HepG2 (cell line): ENCODE measurements around the gene CCDC57. TPM values are rescaled to one million over a fixed set of nuclear protein-coding genes. Genes with fewer than 3 reads are reported as not detected.

Source experiments
- ATRX ChIP-seq: sonication (generic); formaldehyde crosslinking; IDR thresholded peaks from 2 replicates; pipeline ENCODE4 v1.4.0; 2020; ENCODE audit warnings: missing genetic modification reagents, borderline replicate concordance
- BATF2 ChIP-seq: sonication (generic); formaldehyde crosslinking; IDR thresholded peaks from 2 replicates; pipeline ENCODE4 v1.8.0; 2022; ENCODE audit warnings: mild to moderate bottlenecking, missing genetic modification reagents, moderate library complexity
- BRCA1 ChIP-seq: sonication (generic); formaldehyde crosslinking; IDR thresholded peaks from 2 replicates; pipeline ENCODE4 v1.4.0; 2020; ENCODE audit warnings: missing genetic modification reagents
- CEBPZ ChIP-seq: IDR thresholded peaks from 2 replicates; pipeline ENCODE4 v1.6.1; 2012; ENCODE audit warnings: low read length, improper control_type of control experiment
- CREB3 ChIP-seq: sonication (generic); formaldehyde crosslinking; IDR thresholded peaks from 2 replicates; pipeline ENCODE4 v1.5.0; 2020; ENCODE audit warnings: missing genetic modification reagents
- ETV6 ChIP-seq: sonication (generic); formaldehyde crosslinking; conservative IDR thresholded peaks from 2 replicates; pipeline ENCODE4 v1.4.0; 2020; ENCODE audit warnings: missing genetic modification reagents
- JARID2 ChIP-seq: sonication (generic); formaldehyde crosslinking; IDR thresholded peaks from 2 replicates; pipeline ENCODE4 v1.8.1; 2023; ENCODE audit warnings: missing genetic modification reagents, inconsistent platforms; ENCODE audit not compliant: insufficient replicate concordance
- ONECUT2 ChIP-seq: sonication (generic); formaldehyde crosslinking; IDR thresholded peaks from 2 replicates; pipeline ENCODE4 v1.4.0; 2020; ENCODE audit warnings: missing genetic modification reagents
- PAF1 ChIP-seq: IDR thresholded peaks from 2 replicates; pipeline ENCODE4 v1.6.1; 2016; ENCODE audit warnings: missing genetic modification reagents, missing compliant biosample characterization
- PRDM4 ChIP-seq: sonication (generic); formaldehyde crosslinking; IDR thresholded peaks from 2 replicates; pipeline ENCODE4 v1.9.0; 2021; ENCODE audit warnings: missing genetic modification reagents, borderline replicate concordance
- RCOR2 ChIP-seq: IDR thresholded peaks from 2 replicates; pipeline ENCODE4 v1.6.1; 2016; ENCODE audit warnings: missing biosample characterization, missing genetic modification reagents
- SP140L ChIP-seq: sonication (generic); formaldehyde crosslinking; IDR thresholded peaks from 2 replicates; pipeline ENCODE4 v1.4.0; 2020; ENCODE audit warnings: missing genetic modification reagents, borderline replicate concordance
- ZBTB34 ChIP-seq: sonication (generic); formaldehyde crosslinking; IDR thresholded peaks from 2 replicates; pipeline ENCODE4 v1.8.0; 2022; ENCODE audit warnings: mild to moderate bottlenecking, missing genetic modification reagents
- ZNF432 ChIP-seq: sonication (generic); formaldehyde crosslinking; IDR thresholded peaks from 2 replicates; pipeline ENCODE4 v1.5.0; 2020; ENCODE audit warnings: missing genetic modification reagents, mild to moderate bottlenecking, borderline replicate concordance
- ZNF557 ChIP-seq: sonication (generic); formaldehyde crosslinking; IDR thresholded peaks from 2 replicates; pipeline ENCODE4 v1.4.0; 2020; ENCODE audit warnings: missing genetic modification reagents
- ZNF629 ChIP-seq: sonication (generic); formaldehyde crosslinking; conservative IDR thresholded peaks from 2 replicates; pipeline ENCODE4 v1.5.0; 2020; ENCODE audit warnings: missing genetic modification reagents
- ZNF644 ChIP-seq: IDR thresholded peaks from 2 replicates; pipeline ENCODE4 v1.6.1; 2016; ENCODE audit warnings: low read depth
- ZNF704 ChIP-seq: sonication (generic); formaldehyde crosslinking; IDR thresholded peaks from 2 replicates; pipeline ENCODE4 v1.8.1; 2023; ENCODE audit warnings: mild to moderate bottlenecking, inconsistent platforms, moderate library complexity, missing genetic modification reagents, borderline replicate concordance
- polyA plus RNA-seq, 8 experiments: library from polyadenylated mRNA; depleted of rRNA in 3 of 8; stranded (reverse) in 7 of 8; unstranded in 1 of 8; fragments of >200 nt; fragmentation: Illumina TruSeq in 4 of 8; extraction: Trizol in 4 of 8; gene quantifications; 2 replicates each; pipeline versions ENCODE4 v1.2.1 to v1.2.3, GENCODE V29; 2011 to 2016; ENCODE audit warnings: low read depth in 4 of 8, missing spikeins in 1 of 8, mixed read lengths in 1 of 8; ENCODE audit not compliant: insufficient read depth in 1 of 8
- total RNA-seq, 5 experiments: library from RNA; depleted of rRNA; stranded (reverse); fragments of >200 nt; fragmentation: Illumina TruSeq; extraction: Trizol; gene quantifications; 2 replicates each; pipeline ENCODE4 v1.2.3, GENCODE V29; 2016; ENCODE audit warnings: low read depth in 1 of 5

The CCDC57 gene
- total and polyA plus RNA-seq, 2 of the 13 experiments (the other 11 are each of a cell fraction or from before 2014, with no cell fraction given) = 59.3 to 59.9 TPM

- TF ChIP-seq ONECUT2 = no peak; the same call in 1 of the 2 replicates
- peak; percentile 84; the same call in 1 of the 2 replicates for TF ChIP-seq ZBTB34 (CRISPR knock-in tag)
- TF ChIP-seq ZNF704 (CRISPR knock-in tag) = no peak; the same call in 1 of the 2 replicates
- TF ChIP-seq ZNF629 (CRISPR knock-in tag) = 0 out of 2 replicates have a peak, but pooled peaks have one; percentile 20
- no peak for TF ChIP-seq SP140L
- peak; percentile 61; the same call in 1 of the 2 replicates for TF ChIP-seq ETV6 (CRISPR knock-in tag)
- no peak for TF ChIP-seq JARID2
- TF ChIP-seq ZNF557 = peak; percentile 68; the same call in 1 of the 2 replicates
- no peak; the same call in 1 of the 2 replicates for TF ChIP-seq BRCA1 (CRISPR knock-in tag)
- TF ChIP-seq RCOR2 (CRISPR knock-in tag) = 0 out of 2 replicates have a peak, but pooled peaks have one; percentile 57
- no peak for TF ChIP-seq CEBPZ
- TF ChIP-seq ZNF432 (CRISPR knock-in tag) = no peak; the same call in 1 of the 2 replicates
- TF ChIP-seq PAF1 (CRISPR knock-in tag) = no peak
- TF ChIP-seq CREB3 (CRISPR knock-in tag) = peak; percentile 82; the same call in 1 of the 2 replicates
- TF ChIP-seq BATF2 = no peak
- no peak for TF ChIP-seq ATRX (CRISPR knock-in tag)
- TF ChIP-seq PRDM4 = no peak
- no peak for TF ChIP-seq ZNF644 (CRISPR knock-in tag)
These were observed 106.6 kb downstream of the CCDC57 start (continued) for GRCh38 chr17:82105882-82106687.
